Astrocyte (in vitro differentiated cells and primary cell): ENCODE results near the gene HMCN1. TPM values are rescaled to one million over a fixed set of nuclear protein-coding genes. Genes with fewer than 3 reads are reported as not detected.

Source experiments
- DNase-seq: peaks from one replicate; pipeline ENCODE4 v3.0.0-alpha.2; 2010; ENCODE audit warnings: low read depth
- FAIRE-seq: peaks from 2 replicates; lab custom pipeline; 2011; peaks lifted over from hg19 to GRCh38; lab: Jason Lieb, UNC
- H2AFZ ChIP-seq: 2 replicates; pipeline ENCODE4 v1.6.0; 2012; ENCODE audit warnings: low read depth, low read length, inconsistent platforms
- H3K27ac ChIP-seq: 2 replicates; pipeline ENCODE4 v1.5.1; 2011; ENCODE audit warnings: low read depth, low read length, inconsistent platforms
- H3K27me3 ChIP-seq: 2 replicates; pipeline ENCODE4 v1.6.0; 2011; ENCODE audit warnings: low read length, inconsistent platforms; ENCODE audit not compliant: insufficient read depth
- H3K36me3 ChIP-seq: 2 replicates; pipeline ENCODE4 v1.5.1; 2011; ENCODE audit warnings: low read length, inconsistent platforms; ENCODE audit not compliant: insufficient read depth
- H3K4me1 ChIP-seq: 2 replicates; pipeline ENCODE4 v1.5.1; 2011; ENCODE audit warnings: low read length, inconsistent platforms; ENCODE audit not compliant: insufficient read depth
- H3K4me2 ChIP-seq: 2 replicates; pipeline ENCODE4 v1.6.0; 2012; ENCODE audit warnings: low read length, inconsistent platforms
- H3K4me3 ChIP-seq: 2 replicates; pipeline ENCODE4 v1.5.1; 2011; ENCODE audit warnings: low read depth, mild to moderate bottlenecking, low read length, inconsistent platforms; ENCODE audit not compliant: insufficient read depth
- H3K79me2 ChIP-seq: 2 replicates; pipeline ENCODE4 v1.6.0; 2012; ENCODE audit warnings: mild to moderate bottlenecking, low read length, inconsistent platforms; ENCODE audit not compliant: insufficient read depth
- H3K9ac ChIP-seq: 2 replicates; pipeline ENCODE4 v1.6.0; 2012; ENCODE audit warnings: mild to moderate bottlenecking, low read length, inconsistent platforms
- H3K9me3 ChIP-seq: 2 replicates; pipeline ENCODE4 v1.5.1; 2012; ENCODE audit warnings: low read depth, mild to moderate bottlenecking, low read length, inconsistent platforms; ENCODE audit not compliant: insufficient read depth
- H4K20me1 ChIP-seq: 2 replicates; pipeline ENCODE4 v1.6.0; 2012; ENCODE audit warnings: low read length, inconsistent platforms; ENCODE audit not compliant: insufficient read depth
- H3K27ac Mint-ChIP-seq: one replicate; pipeline ENCODE4 v1.8.0; 2021; ENCODE audit warnings: mild to moderate bottlenecking, mixed read lengths; ENCODE audit not compliant: unreplicated experiment
- H3K27me3 Mint-ChIP-seq: one replicate; pipeline ENCODE4 v1.8.0; 2021; ENCODE audit warnings: low read depth, mixed read lengths; ENCODE audit not compliant: unreplicated experiment
- H3K36me3 Mint-ChIP-seq: one replicate; pipeline ENCODE4 v1.8.0; 2021; ENCODE audit warnings: low read depth, mixed read lengths; ENCODE audit not compliant: unreplicated experiment
- H3K4me1 Mint-ChIP-seq: one replicate; pipeline ENCODE4 v1.8.0; 2021; ENCODE audit warnings: low read depth, mixed read lengths; ENCODE audit not compliant: unreplicated experiment
- H3K4me3 Mint-ChIP-seq: one replicate; pipeline ENCODE4 v1.8.0; 2021; ENCODE audit warnings: mild to moderate bottlenecking, moderate library complexity, mixed read lengths; ENCODE audit not compliant: unreplicated experiment
- H3K9me3 Mint-ChIP-seq: one replicate; pipeline ENCODE4 v1.8.0; 2021; ENCODE audit warnings: mild to moderate bottlenecking, mixed read lengths; ENCODE audit not compliant: unreplicated experiment
- EZH2 ChIP-seq: IDR thresholded peaks from 2 replicates; pipeline ENCODE4 v1.6.1; 2012; ENCODE audit warnings: mild to moderate bottlenecking, low read length, inconsistent platforms; ENCODE audit not compliant: insufficient read depth
- total RNA-seq: library from RNA; stranded (reverse); gene quantifications from 2 replicates; pipeline ENCODE4 v1.2.1, GENCODE V29; 2021
- TF ChIP-seq, protein P1 (sequence below): IDR thresholded peaks from 2 replicates; pipeline ENCODE4 v1.5.1; 2011; ENCODE audit warnings: low read depth, mild to moderate bottlenecking, inconsistent platforms, low read length, moderate library complexity; ENCODE audit not compliant: insufficient read depth

HMCN1 gene
- total RNA-seq, 1 donor from 2014 or later: 19.7 TPM

DNA sequence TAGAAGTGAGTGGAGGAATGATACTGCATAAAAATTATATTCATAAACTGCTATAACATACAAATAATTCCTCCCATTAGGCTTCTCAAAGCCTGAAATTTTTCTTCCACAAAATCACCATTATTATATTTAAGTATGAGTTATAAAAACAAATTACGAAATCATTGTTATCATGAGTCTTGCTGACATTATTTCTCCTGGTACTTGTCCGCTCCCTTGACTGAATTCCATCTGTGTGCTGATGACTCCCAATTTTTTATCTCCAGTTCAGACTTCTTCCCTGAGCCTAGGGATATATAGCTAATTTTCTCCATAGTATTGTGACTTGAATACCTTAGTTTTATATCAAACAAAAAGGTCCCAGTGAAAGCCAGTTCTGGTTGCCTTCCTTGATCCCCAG is 268.2 kb downstream of the HMCN1 start:
- Histone ChIP-seq H3K4me2 (no peak overlapping the region), H3K79me2 (no peaks in the 10 kb centered on the region), H4K20me1 (no peaks in the 10 kb centered on the region), H3K9me3 (no peaks in the 10 kb centered on the region), H3K27me3 (no peaks in the 10 kb centered on the region), H3K4me3 (no peak overlapping the region), H3K27ac (no peak overlapping the region), H3K4me1 (no peaks in the 10 kb centered on the region), H3K36me3 (no peaks in the 10 kb centered on the region), H2AFZ (no peak overlapping the region), H3K9ac (no peak overlapping the region)
- H3K27me3 Mint-ChIP-seq: no peaks in the 10 kb centered on the region
- no peaks in the 10 kb centered on the region for H3K9me3 Mint-ChIP-seq
- no peak for FAIRE-seq
- no peak overlapping the region for H3K27ac Mint-ChIP-seq
- H3K4me1 Mint-ChIP-seq: peaks cover 2% of the 10 kb centered on the region
- peaks cover 2% of the 10 kb centered on the region for H3K36me3 Mint-ChIP-seq
- no peak for DNase-seq
- H3K4me3 Mint-ChIP-seq: no peak overlapping the region
- TF ChIP-seq, protein P1, sequence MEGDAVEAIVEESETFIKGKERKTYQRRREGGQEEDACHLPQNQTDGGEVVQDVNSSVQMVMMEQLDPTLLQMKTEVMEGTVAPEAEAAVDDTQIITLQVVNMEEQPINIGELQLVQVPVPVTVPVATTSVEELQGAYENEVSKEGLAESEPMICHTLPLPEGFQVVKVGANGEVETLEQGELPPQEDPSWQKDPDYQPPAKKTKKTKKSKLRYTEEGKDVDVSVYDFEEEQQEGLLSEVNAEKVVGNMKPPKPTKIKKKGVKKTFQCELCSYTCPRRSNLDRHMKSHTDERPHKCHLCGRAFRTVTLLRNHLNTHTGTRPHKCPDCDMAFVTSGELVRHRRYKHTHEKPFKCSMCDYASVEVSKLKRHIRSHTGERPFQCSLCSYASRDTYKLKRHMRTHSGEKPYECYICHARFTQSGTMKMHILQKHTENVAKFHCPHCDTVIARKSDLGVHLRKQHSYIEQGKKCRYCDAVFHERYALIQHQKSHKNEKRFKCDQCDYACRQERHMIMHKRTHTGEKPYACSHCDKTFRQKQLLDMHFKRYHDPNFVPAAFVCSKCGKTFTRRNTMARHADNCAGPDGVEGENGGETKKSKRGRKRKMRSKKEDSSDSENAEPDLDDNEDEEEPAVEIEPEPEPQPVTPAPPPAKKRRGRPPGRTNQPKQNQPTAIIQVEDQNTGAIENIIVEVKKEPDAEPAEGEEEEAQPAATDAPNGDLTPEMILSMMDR: no peak
- TF ChIP-seq EZH2: no peak

DNA sequence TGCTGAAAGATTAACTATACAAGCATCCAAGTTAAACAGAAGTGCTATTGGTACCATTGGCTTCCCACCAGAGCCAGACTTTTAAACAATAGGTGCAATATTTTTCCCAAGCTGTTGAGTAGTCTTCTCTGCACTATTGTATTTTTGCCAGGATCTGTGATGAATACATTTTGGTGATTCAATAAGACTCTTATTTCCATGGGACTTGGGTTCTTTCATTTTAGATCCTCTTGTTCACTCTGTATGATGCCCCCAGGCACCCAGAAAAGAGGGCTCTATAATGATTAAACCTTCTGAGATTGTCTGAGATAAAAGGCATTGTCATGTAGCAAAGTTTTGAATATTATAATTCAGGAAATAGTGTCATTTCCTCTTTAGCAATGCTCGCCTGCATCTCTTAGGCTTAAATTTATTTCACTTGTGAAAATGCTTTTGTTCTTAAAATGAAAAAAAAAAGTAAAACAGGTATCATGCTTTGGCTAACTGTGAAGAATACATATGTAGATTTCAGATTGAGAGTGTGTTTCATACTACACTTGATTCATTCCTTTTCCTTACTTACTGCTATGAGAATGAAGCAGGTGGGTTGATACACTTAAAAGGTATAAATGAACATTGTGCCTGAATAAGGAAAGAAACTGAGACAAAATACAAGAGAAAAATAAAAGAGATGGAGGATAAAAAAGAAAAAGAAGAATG is 275.0 kb downstream of the HMCN1 start:
- Mint-ChIP-seq H3K9me3 (no peaks in the 10 kb centered on the region), H3K27ac (no peak overlapping the region), H3K27me3 (no peaks in the 10 kb centered on the region), H3K36me3 (no peaks in the 10 kb centered on the region), H3K4me3 (no peak overlapping the region), H3K4me1 (peaks cover 8% of the 10 kb centered on the region)
- H3K9ac ChIP-seq: no peak overlapping the region
- H3K27ac ChIP-seq: no peak overlapping the region
- FAIRE-seq (no peak), DNase-seq (peak; percentile 81)
- no peaks in the 10 kb centered on the region for H3K9me3 ChIP-seq
- H2AFZ ChIP-seq: no peak overlapping the region
- H3K27me3 ChIP-seq: no peaks in the 10 kb centered on the region
- H4K20me1 ChIP-seq: no peaks in the 10 kb centered on the region
- no peak overlapping the region for H3K4me3 ChIP-seq
- H3K4me1 ChIP-seq: peaks cover 8% of the 10 kb centered on the region
- TF ChIP-seq, protein P1: no peak
- no peak for TF ChIP-seq EZH2
- H3K36me3 ChIP-seq: no peaks in the 10 kb centered on the region
- no peaks in the 10 kb centered on the region for H3K79me2 ChIP-seq
- H3K4me2 ChIP-seq: no peak overlapping the region

DNA sequence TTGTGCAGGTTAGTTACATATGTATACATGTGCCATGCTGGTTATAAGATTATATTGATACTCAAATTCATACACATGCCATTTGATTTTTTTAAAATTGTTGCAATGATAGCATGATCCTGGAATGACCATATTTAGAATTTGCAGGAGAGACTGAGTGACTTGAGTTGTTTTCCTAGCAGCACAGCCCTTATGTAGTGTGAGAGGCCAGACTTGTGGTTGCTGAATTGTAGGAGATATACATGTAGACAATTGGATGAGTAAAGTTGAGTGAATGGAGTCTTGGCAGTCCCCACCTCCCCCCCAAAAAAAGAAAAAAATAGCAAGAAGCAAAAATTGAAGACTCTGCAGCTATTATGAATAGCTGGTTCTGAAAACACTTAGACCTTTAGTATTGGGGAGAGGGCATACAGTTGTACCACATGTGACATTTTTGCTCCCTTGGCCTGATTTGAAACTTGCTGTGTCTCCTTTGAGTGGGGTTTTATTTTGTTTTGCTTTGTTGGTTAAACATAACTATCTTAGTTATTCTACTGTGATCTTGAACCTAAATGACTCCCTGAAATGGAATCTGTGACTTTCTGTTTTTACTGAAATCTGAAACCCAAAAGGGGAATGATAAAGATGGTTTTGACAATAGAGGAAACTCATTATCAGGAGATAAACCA is 280.3 kb downstream of the HMCN1 start:
- H3K27ac ChIP-seq: peak overlapping the region; percentile 60

More for the DNA sequence above, 280.3 kb downstream of the HMCN1 start:
- no peak overlapping the region for H3K9ac ChIP-seq
- H3K36me3 ChIP-seq: no peaks in the 10 kb centered on the region
- peak; percentile 73 for DNase-seq
- no peak overlapping the region for H2AFZ ChIP-seq
- H3K27me3 Mint-ChIP-seq: no peaks in the 10 kb centered on the region
- no peak overlapping the region for H3K4me3 Mint-ChIP-seq
- no peaks in the 10 kb centered on the region for H3K79me2 ChIP-seq
- H3K4me1 ChIP-seq: peaks cover 12% of the 10 kb centered on the region
- no peaks in the 10 kb centered on the region for H4K20me1 ChIP-seq
- H3K36me3 Mint-ChIP-seq: peaks cover 2% of the 10 kb centered on the region
- peak overlapping the region; percentile 71 for H3K4me2 ChIP-seq
- no peaks in the 10 kb centered on the region for H3K27me3 ChIP-seq
- no peaks in the 10 kb centered on the region for H3K9me3 Mint-ChIP-seq
- no peaks in the 10 kb centered on the region for H3K9me3 ChIP-seq
- FAIRE-seq: peak; percentile 97
- no peak overlapping the region for H3K4me3 ChIP-seq
- peaks cover 35% of the 10 kb centered on the region for H3K4me1 Mint-ChIP-seq
- H3K27ac Mint-ChIP-seq: peak overlapping the region; percentile 91
- TF ChIP-seq EZH2: no peak
- TF ChIP-seq, protein P1: no peak
